Neutrophil (primary cell): Measurements from ENCODE around the gene SH3TC2.

Experiments used
- H3K27ac ChIP-seq: fragments of 200-600 bp; sonication (generic); 2 replicates; pipeline ENCODE4 v1.5.1; 2016; ENCODE audit warnings: mild to moderate bottlenecking, moderate library complexity
- H3K27me3 ChIP-seq: fragments of 200-600 bp; sonication (generic); 2 replicates; pipeline ENCODE4 v1.6.0; 2016; ENCODE audit warnings: mild to moderate bottlenecking
- H3K36me3 ChIP-seq: fragments of 200-600 bp; sonication (generic); 2 replicates; pipeline ENCODE4 v1.5.1; 2017
- H3K4me1 ChIP-seq, 2 experiments: fragments of 200-600 bp in 1 of 2; sonication (generic) in 1 of 2; 1 replicate in 1 of 2; 2 replicates in 1 of 2; pipeline versions ENCODE4 v1.5.1 to v1.6.1; 2013 to 2016; ENCODE audit warnings: low read depth in 1 of 2, low read length in 1 of 2, mild to moderate bottlenecking in 1 of 2, moderate library complexity in 1 of 2; ENCODE audit not compliant: control insufficient read depth in 1 of 2, insufficient read depth in 1 of 2
- H3K4me3 ChIP-seq, 2 experiments: fragments of 200-600 bp in 1 of 2; sonication (generic) in 1 of 2; 1 replicate in 1 of 2; 2 replicates in 1 of 2; pipeline ENCODE4 v1.5.1; 2013 to 2016; ENCODE audit warnings: low read depth in 1 of 2, low read length in 1 of 2, mild to moderate bottlenecking in 1 of 2, moderate library complexity in 1 of 2
- H3K9me3 ChIP-seq: fragments of 200-600 bp; sonication (generic); 2 replicates; pipeline ENCODE4 v1.5.1; 2016
- TF ChIP-seq, protein P1 (sequence below): fragments of 200-600 bp; sonication (generic); IDR thresholded peaks from 2 replicates; pipeline ENCODE4 v1.5.1; 2016; ENCODE audit warnings: antibody characterized with exemption

Gene SH3TC2

GRCh38 chr5:149063017-149063687, at the start of gene SH3TC2:
Gene SH3TC2 (minus strand): TSS chr5:149063062. CDS start chr5:149063022, 40 bp downstream.
- H3K4me3 ChIP-seq: no peak within 1 kb of the TSS
- H3K27me3 ChIP-seq: no peaks in the 10 kb centered on the region
- TF ChIP-seq, protein P1, sequence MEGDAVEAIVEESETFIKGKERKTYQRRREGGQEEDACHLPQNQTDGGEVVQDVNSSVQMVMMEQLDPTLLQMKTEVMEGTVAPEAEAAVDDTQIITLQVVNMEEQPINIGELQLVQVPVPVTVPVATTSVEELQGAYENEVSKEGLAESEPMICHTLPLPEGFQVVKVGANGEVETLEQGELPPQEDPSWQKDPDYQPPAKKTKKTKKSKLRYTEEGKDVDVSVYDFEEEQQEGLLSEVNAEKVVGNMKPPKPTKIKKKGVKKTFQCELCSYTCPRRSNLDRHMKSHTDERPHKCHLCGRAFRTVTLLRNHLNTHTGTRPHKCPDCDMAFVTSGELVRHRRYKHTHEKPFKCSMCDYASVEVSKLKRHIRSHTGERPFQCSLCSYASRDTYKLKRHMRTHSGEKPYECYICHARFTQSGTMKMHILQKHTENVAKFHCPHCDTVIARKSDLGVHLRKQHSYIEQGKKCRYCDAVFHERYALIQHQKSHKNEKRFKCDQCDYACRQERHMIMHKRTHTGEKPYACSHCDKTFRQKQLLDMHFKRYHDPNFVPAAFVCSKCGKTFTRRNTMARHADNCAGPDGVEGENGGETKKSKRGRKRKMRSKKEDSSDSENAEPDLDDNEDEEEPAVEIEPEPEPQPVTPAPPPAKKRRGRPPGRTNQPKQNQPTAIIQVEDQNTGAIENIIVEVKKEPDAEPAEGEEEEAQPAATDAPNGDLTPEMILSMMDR: no peak
- H3K9me3 ChIP-seq: no peaks in the 10 kb centered on the region
- no peak within 1 kb of the TSS for H3K27ac ChIP-seq
- no peaks in the 10 kb centered on the region for H3K36me3 ChIP-seq
- no peaks in the 10 kb centered on the region for H3K4me1 ChIP-seq

- H3K36me3 ChIP-seq: no peaks in the 10 kb centered on the region
- TF ChIP-seq, protein P1: no peak
- H3K4me1 ChIP-seq: no peaks in the 10 kb centered on the region
- H3K4me3 ChIP-seq: no peak overlapping the region
- no peak overlapping the region for H3K27ac ChIP-seq
- no peaks in the 10 kb centered on the region for H3K27me3 ChIP-seq
- H3K9me3 ChIP-seq: no peaks in the 10 kb centered on the region
Measured at GRCh38 chr5:149110406-149110805, 47.5 kb upstream of the SH3TC2 start.

DNA sequence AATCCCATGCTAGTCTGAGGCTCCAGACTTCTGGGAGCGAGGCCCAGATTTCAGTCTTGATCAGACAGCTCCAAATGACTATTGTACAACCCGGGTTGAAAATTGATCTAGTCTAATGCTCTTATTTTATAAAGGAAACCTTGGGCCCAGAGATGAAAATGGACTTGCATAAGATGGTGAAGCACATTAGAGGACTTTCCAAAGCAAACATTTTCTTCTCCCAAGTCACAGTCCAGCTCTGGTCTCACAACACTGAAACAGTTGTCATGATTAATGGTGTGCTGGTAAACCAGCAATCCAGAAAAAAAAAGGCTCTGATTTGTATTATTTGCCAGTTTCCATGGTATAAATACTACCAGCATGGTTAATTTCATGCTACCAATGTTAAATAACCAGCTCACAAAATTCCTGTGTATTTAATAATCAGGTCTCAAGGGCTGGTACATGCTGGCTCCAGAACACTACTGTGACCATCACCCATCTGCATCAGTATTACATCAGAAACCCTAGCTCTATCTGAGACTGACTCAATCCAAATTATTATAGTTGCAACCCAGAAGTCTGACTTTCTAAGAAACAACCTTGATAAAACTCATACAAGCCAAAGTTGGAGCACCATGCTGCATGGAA, 45.9 kb upstream of the SH3TC2 start:
- Histone ChIP-seq H3K36me3 (no peaks in the 10 kb centered on the region), H3K27ac (no peak overlapping the region), H3K4me1 (no peaks in the 10 kb centered on the region), H3K27me3 (no peaks in the 10 kb centered on the region), H3K9me3 (no peaks in the 10 kb centered on the region), H3K4me3 (no peak overlapping the region)
- TF ChIP-seq, protein P1: no peak

GRCh38 chr5:149100331-149100730, 37.5 kb upstream of the SH3TC2 start:
- Histone ChIP-seq H3K27me3 (no peaks in the 10 kb centered on the region), H3K9me3 (no peaks in the 10 kb centered on the region), H3K36me3 (no peaks in the 10 kb centered on the region), H3K27ac (no peak overlapping the region), H3K4me3 (no peak overlapping the region), H3K4me1 (no peaks in the 10 kb centered on the region)
- TF ChIP-seq, protein P1: no peak

GRCh38 chr5:149099920-149100319, 37.1 kb upstream of the SH3TC2 start:
- TF ChIP-seq, protein P1: no peak
- no peaks in the 10 kb centered on the region for H3K9me3 ChIP-seq
- H3K27me3 ChIP-seq: no peaks in the 10 kb centered on the region
- H3K4me3 ChIP-seq: no peak overlapping the region
- H3K36me3 ChIP-seq: no peaks in the 10 kb centered on the region
- H3K4me1 ChIP-seq: no peaks in the 10 kb centered on the region
- no peak overlapping the region for H3K27ac ChIP-seq
